Activated CD4-positive, alpha-beta T cell treated with anti-CD3 and anti-CD28 coated beads for 48 hours (primary cell): ENCODE results near the gene KCNK4.
"Not testable (repeated sequence)": the region's sequence is repeated elsewhere in the genome, so short reads cannot be mapped to it uniquely, and the experiment has no call there.

Source experiments
- DNase-seq: peaks from one replicate; pipeline ENCODE4 v3.0.0-alpha.2; 2020

The KCNK4 gene

DNA sequence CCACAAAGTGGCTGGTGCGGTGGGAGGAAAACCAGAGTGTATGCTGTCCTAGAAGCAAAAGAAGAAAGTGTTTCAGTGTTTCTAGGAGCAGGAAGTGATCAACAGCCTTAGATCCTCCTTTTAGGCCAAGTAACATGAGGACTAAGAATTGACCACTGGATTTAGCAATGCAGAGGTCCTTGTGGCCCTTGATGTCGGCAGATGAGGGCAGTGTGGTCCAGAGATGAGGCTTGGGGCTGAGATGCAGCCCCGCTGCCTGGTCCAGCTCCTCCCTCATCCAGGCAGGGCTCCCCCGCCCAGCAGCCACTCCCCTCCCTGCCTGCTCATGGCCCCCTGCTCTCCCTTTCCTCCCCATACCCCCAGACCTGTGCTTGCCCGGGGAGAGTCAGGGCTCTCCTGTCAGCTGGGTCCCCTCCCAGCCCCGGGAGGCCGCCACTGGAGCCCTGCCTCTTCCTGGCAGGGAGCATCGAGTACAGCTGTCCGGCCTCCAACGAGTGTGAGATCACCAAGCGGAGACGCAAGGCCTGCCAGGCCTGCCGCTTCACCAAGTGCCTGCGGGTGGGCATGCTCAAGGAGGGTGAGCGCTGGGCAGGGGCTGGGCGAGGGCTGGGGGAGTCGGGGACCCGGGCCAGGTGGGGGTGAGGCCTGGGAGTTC is 22.5 kb downstream of the KCNK4 start:
- DNase-seq: no peak

DNA sequence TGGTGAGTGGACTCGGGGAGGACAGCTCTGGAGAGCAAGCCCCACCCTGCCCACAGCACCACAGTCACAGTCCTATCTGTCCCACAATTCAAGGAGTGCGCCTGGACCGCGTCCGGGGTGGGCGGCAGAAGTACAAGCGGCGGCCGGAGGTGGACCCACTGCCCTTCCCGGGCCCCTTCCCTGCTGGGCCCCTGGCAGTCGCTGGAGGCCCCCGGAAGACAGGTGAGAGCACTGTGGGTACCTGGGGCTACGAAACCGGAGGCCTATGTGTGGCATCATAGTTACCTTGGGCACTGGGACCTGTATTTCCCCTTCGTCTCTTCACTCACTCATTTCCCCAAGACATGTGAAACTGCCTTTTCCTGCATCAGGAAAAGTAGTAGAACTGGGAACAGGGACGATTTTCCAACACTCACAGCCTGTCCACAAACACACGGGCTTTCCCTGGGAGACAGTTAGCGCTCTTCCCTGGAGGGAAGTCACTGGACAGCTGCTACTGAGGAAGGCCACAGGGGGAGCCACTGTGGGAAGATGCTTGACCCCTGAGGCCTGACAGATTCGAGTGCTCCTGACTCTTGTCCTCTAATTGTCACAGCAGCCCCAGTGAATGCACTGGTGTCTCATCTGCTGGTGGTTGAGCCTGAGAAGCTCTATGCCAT is 23.2 kb downstream of the KCNK4 start:
- DNase-seq: no peak

DNA sequence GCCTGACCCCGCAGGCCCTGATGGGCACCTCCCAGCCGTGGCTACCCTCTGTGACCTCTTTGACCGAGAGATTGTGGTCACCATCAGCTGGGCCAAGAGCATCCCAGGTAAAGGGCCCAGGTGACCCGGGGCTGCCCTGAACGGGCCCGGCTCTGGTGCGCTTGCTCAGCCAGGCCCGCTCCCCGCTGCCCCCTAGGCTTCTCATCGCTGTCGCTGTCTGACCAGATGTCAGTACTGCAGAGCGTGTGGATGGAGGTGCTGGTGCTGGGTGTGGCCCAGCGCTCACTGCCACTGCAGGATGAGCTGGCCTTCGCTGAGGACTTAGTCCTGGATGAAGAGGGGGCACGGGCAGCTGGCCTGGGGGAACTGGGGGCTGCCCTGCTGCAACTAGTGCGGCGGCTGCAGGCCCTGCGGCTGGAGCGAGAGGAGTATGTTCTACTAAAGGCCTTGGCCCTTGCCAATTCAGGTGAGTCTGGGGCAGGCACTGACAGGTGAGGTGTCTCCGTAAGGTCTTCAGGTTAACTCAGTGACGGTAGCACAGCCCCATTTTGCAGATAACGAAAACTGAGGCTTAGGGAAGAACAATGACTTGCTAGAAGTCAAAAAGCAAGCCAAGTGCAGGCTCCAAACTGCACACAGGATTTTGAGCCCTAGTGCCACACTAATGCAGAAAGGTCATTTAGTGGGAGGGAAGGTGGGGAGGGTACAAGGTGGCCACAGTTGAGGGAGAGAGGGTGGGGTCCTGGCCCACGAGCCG is 23.9 kb downstream of the KCNK4 start:
- no peak for DNase-seq

DNA sequence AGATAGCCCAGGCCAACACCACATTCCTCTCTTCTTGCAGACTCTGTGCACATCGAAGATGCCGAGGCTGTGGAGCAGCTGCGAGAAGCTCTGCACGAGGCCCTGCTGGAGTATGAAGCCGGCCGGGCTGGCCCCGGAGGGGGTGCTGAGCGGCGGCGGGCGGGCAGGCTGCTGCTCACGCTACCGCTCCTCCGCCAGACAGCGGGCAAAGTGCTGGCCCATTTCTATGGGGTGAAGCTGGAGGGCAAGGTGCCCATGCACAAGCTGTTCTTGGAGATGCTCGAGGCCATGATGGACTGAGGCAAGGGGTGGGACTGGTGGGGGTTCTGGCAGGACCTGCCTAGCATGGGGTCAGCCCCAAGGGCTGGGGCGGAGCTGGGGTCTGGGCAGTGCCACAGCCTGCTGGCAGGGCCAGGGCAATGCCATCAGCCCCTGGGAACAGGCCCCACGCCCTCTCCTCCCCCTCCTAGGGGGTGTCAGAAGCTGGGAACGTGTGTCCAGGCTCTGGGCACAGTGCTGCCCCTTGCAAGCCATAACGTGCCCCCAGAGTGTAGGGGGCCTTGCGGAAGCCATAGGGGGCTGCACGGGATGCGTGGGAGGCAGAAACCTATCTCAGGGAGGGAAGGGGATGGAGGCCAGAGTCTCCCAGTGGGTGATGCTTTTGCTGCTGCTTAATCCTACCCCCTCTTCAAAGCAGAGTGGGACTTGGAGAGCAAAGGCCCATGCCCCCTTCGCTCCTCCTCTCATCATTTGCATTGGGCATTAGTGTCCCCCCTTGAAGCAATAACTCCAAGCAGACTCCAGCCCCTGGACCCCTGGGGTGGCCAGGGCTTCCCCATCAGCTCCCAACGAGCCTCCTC is 24.8 kb downstream of the KCNK4 start:
- not testable (repeated sequence) for DNase-seq

DNA sequence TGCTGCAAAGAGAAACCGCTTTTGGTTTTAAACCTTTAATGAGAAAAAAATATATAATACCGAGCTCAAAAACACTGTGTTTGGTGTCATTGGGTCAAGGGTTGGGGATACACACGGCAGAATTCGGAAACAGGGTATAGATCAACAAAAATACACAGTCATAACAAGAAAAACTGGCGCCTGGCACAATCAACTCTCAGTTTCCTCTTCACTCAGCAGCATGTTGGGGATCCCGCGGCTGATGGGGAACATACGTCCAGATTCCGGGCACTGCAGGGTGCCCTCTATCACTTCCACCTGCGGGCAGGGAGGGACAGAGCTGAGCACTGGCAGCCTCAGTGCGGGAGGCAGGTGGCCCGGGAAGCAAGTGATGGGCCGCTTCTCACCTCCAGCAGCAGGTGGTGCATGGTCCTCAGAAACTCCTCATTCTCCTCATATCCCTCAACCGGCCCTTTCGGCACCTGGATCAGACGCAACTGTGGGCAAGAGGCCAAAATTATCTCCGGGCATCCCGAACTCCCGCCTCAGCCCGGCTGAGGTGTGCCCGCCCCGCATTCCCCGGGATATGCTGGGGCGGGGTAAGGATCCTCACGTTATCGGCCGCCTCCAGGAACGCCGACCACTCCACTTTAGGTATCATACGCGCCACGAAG is 25.7 kb downstream of the KCNK4 start:
- DNase-seq: peak; percentile 50

DNA sequence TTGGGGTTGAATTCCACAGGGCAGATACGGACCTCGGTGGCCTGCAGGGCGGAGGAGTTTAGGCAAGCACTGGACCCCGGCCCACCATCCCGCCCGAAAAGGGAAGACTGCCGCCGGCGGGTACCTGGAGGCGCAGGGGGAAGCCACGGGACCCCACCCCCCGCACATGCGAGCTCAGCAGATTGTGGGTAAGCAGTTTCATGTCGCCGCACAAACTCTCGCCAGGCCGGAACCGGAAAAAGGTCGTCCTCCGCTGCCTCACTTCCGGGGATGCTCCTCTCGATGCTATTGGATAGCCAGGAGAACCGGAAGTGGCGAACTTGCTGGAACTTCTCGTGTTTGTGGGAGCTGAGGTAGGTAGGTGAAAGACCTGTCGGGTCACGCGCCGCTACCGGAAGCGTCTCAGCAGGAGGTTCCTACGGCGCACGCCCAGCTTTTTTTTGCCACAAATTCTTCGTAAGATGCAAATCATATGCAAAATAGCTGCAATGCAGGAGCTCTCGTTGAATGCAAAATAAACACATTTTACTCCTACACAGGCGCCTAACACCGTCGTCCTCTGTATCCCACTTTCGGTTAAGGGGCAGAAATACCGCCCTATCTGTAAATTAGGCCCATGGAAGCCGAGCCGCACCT is 26.3 kb downstream of the KCNK4 start, which contains the start of gene TRMT112:
TSS of gene TRMT112 (minus strand) at position 235 of the 636 bp plus-strand sequence. CDS start at position 202, 33 bp downstream.
- DNase-seq: peak; percentile 98

DNA sequence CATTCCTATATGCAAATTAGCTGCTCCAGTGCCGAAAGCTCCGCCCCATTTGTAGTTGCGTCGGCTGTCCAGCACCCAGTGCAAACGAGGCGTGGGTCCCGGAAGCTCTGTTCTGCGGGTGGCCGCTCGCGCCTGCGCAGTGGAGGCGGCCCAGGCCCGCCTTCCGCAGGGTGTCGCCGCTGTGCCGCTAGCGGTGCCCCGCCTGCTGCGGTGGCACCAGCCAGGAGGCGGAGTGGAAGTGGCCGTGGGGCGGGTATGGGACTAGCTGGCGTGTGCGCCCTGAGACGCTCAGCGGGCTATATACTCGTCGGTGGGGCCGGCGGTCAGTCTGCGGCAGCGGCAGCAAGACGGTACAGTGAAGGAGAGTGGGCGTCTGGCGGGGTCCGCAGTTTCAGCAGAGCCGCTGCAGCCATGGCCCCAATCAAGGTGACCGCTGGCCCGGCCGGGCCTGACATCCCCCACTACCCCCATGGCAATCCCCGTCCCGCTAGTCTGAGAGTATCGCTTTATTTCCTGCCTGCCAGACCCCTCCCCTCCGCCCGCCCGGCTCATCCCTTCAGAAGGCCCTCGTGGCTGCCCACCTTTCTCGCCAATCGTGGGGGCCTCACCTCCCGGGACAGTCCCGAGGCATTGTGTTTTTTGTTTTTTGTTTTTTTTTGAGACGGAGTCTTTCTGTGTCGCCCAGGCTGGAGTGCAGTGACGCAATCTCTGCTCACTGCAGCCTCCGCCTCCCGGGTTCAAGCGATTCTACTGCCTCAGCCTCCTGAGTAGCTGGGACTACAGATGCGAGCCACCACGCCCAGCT is 27.1 kb downstream of the KCNK4 start, which contains the start of gene PRDX5:
TSS of gene PRDX5 (plus strand) at position 161 of the 805 bp plus-strand sequence. CDS start at position 256, 95 bp downstream.
- DNase-seq: peak; percentile 96

DNA sequence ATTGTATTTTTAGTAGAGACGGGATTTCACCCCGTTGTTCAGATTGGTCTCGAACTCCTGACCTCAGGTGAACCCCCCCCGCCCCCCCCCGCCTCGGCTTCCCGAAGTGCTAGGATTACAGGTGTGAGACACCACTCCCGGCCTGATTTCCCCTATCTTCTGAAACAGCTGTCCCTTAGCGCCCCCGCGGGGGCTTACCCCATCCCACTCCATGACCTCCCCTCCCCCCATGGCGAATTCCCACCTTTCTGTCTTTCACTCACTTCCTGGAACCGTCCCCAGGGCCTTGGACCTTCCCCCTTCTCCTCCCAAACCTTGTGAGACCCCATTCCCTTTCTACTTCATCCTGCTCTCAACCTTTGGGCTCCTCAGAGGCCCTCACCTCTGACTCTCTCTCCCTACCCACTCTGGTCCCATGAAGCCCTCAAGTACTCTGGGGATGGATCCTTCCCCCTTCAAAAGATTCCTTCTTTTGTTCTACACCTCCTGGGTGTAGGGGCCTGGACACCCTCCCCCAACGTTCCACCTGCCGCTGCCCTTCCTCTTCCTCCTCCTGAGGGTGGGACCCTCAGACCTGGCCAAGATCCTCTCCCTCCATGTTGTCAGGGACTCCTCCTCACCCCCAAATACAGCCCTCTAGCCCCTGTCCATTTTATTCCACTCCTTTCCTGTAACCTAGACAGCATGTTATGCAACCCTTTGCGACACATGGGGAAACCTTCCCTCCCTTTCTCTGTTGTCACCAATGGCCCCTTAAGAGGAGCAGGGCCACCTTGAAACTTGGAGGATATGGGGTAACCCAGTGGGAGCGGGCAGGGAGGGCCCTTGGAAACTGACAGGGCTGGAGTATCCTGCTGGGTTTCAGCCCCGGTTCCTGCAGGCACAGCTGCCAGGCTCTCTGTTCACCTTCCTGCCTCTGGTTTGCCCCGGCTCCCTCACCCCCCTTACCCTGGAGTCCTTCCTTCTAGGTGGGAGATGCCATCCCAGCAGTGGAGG is 28.0 kb downstream of the KCNK4 start:
- DNase-seq: no peak

DNA sequence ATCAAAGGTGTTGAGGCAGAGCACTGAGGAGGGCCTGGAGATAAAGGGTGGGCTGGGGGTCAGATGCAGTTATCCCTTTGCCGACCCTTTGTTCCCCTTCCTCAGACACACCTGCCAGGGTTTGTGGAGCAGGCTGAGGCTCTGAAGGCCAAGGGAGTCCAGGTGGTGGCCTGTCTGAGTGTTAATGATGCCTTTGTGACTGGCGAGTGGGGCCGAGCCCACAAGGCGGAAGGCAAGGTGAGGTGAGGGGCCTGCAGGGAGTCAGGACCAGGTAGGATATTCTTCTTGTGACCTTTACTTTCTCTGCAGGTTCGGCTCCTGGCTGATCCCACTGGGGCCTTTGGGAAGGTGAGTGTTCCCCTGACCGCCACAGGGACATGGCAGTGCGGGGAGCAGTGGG is 29.5 kb downstream of the KCNK4 start:
- no peak for DNase-seq

DNA sequence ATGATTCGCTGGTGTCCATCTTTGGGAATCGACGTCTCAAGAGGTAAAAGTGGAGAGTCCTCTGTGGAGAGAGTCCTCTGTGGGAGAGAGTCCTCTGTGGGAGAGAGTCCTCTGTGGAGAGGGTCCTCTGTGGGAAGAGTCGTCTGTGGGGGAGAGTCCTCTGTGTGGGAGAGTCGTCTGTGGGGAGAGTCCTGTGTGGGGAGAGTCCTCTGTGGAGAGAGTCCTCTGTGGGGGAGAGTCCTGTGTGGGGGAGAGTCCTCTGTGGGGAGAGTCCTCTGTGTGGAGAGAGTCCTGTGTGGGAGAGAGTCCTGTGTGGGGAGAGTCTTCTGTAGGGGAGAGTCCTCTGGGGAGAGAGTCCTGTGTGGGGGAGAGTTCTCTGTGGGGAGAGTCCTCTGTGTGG is 29.9 kb downstream of the KCNK4 start:
- no peak for DNase-seq

DNA sequence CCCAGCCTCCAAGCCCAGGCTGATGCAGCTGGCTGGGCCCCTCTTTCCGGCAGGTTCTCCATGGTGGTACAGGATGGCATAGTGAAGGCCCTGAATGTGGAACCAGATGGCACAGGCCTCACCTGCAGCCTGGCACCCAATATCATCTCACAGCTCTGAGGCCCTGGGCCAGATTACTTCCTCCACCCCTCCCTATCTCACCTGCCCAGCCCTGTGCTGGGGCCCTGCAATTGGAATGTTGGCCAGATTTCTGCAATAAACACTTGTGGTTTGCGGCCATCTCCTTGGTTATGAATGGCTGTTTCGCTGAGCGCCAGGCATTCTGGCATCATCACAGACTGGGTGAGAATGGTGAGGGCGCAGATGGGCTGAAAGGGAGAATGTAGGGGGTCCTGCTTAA is 30.4 kb downstream of the KCNK4 start:
- no peak for DNase-seq

DNA sequence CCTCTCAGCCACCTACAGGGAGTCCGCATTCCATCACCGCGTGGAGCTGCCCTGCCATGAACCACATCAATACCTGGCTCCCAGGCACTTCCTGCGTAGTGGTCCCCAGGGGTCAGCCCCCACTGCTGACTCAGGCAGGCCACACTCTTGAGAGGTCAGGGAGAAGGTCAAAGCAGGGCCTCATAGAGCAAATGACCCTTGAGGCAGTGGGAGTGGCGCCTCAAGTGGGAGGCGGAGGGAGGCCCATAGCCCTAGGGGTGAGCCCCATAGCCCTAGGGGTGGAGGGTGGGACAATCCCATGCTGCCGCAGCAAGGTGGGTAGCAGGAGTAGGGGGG is 31.8 kb downstream of the KCNK4 start:
- no peak for DNase-seq

DNA sequence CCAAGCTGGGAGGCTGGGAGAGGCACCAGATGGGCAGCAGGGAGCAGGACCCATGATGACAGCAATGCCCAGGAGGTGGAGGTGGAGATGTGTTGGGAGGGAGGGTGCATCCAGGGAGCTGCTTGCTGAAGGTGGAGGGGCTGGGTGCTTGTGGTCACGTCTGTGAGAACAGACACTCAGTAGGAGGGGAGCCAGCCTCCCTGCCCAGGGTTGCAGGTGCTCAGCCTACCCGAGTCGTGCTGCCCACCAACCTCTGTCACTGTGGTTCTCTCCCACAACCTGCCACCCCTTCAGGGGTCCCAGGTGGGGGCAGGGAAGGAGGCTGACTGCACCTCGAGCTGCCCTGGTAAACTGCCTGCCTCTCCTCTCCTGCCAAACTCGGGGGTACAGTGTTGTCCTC is 32.3 kb downstream of the KCNK4 start:
- DNase-seq: no peak

DNA sequence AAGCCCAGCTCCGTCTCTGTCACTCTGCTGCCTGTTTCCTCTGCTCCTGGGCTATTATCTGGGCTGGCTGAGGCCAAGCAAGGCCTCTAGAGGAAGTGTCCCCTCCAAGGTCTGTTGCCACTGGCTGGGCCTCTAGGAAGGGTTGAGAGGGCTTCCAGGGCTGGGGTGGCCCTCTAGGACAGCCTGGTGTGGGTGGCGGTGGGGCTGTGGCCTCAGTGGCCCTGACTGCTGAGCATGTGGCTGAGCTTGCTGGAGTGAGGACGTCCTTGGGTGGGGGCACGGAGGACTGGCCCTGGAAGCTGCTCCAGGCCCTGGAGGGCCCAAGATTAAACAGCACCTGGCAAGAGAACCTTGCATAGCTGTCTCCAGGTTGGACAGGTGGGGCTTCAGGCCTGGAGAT is 32.9 kb downstream of the KCNK4 start:
- DNase-seq: not testable (repeated sequence)

DNA sequence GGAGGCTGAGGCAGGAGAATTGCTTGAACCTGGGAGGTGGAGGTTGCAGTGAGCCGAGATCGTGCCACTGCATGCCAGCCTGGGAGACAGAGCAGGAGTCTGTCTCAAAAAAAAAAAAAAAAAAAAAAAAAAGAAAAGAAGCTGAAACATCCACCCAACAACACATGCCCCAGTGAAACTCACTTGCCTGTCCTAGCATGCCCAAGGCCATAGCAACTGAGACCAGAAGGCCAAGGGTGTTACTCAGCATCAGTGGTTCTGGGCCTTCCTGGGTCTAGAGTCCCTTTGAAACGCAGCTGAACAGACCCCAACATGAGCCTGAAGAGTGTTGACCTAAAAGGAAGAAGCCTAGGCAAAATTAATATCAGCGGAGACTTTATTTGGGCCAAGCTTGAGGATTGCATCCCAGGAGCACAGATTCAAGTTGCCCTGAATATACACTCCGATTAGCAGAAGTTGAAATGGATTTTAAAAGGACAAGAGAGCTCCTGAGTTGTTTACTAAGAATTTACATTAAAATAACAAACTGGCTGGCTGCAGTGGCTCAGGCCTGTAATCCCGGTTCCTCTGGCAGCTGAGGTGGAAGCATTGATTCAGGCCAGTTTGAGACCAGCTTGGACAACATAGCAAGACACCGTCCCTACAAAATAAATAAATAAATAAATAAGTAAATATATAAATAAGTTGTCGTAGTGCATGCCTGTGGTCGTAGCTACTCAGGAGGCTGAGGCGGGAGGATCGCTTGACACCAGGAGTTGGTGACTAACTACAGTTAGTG is 33.8 kb downstream of the KCNK4 start:
- DNase-seq: no peak

DNA sequence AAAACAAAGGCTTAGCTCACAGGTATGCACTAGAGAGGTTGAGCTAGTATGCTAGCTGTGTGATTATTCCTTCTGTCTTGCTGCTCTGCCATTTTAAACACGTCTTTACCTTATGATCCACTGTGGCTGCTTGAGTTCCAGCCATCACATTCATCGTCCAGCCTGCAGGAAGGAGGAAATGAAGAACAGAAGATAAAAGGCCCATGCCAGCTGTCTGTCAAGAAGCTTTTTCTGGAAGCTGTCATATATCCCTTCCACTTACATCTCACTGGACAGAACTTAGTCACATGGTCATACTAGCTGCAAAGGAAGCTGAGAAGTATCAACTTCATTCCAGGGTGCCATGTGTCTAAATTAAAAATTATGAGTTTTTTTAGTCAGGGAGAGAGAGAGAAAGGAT is 36.3 kb downstream of the KCNK4 start:
- DNase-seq: no peak

DNA sequence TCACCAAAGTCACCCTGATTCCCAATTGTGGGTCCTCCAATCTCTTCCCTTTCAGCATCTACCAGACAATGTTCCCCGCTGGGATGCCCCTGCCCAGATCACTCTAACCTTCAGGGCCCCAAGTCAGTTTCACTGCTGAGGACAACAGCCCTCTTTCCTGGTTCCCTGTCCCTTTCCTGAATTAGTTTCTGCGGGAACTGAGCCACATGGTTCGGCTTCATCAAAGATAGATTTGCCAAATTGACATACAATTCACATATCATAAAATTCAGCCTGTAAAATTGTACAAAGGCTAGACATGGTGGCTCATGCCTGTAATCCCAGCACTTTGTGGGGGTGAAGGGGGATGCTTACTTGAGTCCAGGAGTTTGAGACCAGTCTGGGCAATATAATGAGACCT is 36.9 kb downstream of the KCNK4 start:
- DNase-seq: no peak

DNA sequence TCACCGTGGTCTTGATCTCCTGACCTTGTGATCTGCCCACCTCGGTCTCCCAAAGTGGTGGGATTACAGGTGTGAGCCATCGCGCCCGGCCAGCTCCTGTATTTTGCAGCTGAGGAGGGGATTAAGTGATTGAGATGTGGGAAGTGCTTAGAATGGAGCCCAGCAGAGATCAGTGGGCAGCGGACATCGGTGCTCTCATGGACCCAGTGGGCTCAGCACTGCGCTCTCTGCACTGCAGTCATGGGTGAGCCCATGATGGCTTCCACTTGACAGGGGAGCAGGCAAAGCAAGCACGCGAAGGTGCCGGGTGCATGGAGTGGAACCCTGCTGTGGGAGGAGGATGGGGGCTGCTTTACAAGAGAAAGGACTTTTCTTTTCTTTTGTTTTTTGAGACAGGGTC is 39.8 kb downstream of the KCNK4 start:
- no peak for DNase-seq
